ENCODE measurements around the gene CAV2.

CAV2 gene

GRCh38 chr7:116454377-116454776 lies 45.2 kb upstream of the CAV2 start:
- no peaks in the 10 kb centered on the region for H3K9me2 ChIP-seq (replicated peaks; ENCODE audit: control insufficient read depth, low read length)
- no peaks in the 10 kb centered on the region for H4K20me1 ChIP-seq (ENCODE audit: control insufficient read depth, insufficient read depth, low read depth, low read length)
- no peaks in the 10 kb centered on the region for H3F3A ChIP-seq (ENCODE audit: control insufficient read depth, insufficient read depth)

GRCh38 chr7:116455009-116455408 lies 44.5 kb upstream of the CAV2 start:
- Histone ChIP-seq H3K36me3 (ENCODE audit: control insufficient read depth, low read length) (no peaks in the 10 kb centered on the region), H3K27ac (ENCODE audit: low read depth, low read length) (no peak overlapping the region), H3K9me3 (ENCODE audit: control insufficient read depth, insufficient read depth, low read length) (no peaks in the 10 kb centered on the region), H3K4me2 (ENCODE audit: low read length) (no peak overlapping the region), H3K27me3 (ENCODE audit: control insufficient read depth, low read length) (no peaks in the 10 kb centered on the region), H3K4me3 (ENCODE audit: low read length) (no peak overlapping the region), H4K20me1 (ENCODE audit: control insufficient read depth, insufficient read depth, low read depth, low read length) (no peaks in the 10 kb centered on the region), H3K4me1 (ENCODE audit: control insufficient read depth, low read length) (no peaks in the 10 kb centered on the region), H3F3A (ENCODE audit: control insufficient read depth, insufficient read depth) (no peaks in the 10 kb centered on the region), H3K79me2 (ENCODE audit: control insufficient read depth, low read length) (no peaks in the 10 kb centered on the region), H3K9me2 (replicated peaks; ENCODE audit: control insufficient read depth, low read length) (no peaks in the 10 kb centered on the region)
- TF ChIP-seq EZH2phosphoT487 (IDR thresholded peaks at IDR 0.05; ENCODE audit: borderline replicate concordance, low read length) = no peak
- TF ChIP-seq, protein P1, sequence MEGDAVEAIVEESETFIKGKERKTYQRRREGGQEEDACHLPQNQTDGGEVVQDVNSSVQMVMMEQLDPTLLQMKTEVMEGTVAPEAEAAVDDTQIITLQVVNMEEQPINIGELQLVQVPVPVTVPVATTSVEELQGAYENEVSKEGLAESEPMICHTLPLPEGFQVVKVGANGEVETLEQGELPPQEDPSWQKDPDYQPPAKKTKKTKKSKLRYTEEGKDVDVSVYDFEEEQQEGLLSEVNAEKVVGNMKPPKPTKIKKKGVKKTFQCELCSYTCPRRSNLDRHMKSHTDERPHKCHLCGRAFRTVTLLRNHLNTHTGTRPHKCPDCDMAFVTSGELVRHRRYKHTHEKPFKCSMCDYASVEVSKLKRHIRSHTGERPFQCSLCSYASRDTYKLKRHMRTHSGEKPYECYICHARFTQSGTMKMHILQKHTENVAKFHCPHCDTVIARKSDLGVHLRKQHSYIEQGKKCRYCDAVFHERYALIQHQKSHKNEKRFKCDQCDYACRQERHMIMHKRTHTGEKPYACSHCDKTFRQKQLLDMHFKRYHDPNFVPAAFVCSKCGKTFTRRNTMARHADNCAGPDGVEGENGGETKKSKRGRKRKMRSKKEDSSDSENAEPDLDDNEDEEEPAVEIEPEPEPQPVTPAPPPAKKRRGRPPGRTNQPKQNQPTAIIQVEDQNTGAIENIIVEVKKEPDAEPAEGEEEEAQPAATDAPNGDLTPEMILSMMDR (IDR thresholded peaks at IDR 0.05; ENCODE audit: low read depth, low read length, poor library complexity, severe bottlenecking) = no peak

More at GRCh38 chr7:116454377-116454776, 45.2 kb upstream of the CAV2 start:
- TF ChIP-seq, protein P1 (IDR thresholded peaks at IDR 0.05; ENCODE audit: low read depth, low read length, poor library complexity, severe bottlenecking) = no peak
- TF ChIP-seq EZH2phosphoT487 (IDR thresholded peaks at IDR 0.05; ENCODE audit: borderline replicate concordance, low read length) = no peak
- Histone ChIP-seq H3K4me3 (ENCODE audit: low read length) (no peak overlapping the region), H3K27me3 (ENCODE audit: control insufficient read depth, low read length) (no peaks in the 10 kb centered on the region), H3K36me3 (ENCODE audit: control insufficient read depth, low read length) (no peaks in the 10 kb centered on the region), H3K79me2 (ENCODE audit: control insufficient read depth, low read length) (no peaks in the 10 kb centered on the region), H3K4me1 (ENCODE audit: control insufficient read depth, low read length) (no peaks in the 10 kb centered on the region), H3K9me3 (ENCODE audit: control insufficient read depth, insufficient read depth, low read length) (no peaks in the 10 kb centered on the region), H3K4me2 (ENCODE audit: low read length) (no peak overlapping the region), H3K27ac (ENCODE audit: low read depth, low read length) (no peak overlapping the region)

- H3K9me3 ChIP-seq (ENCODE audit: control insufficient read depth, insufficient read depth, low read length) = no peaks in the 10 kb centered on the region
- no peaks in the 10 kb centered on the region for H3K36me3 ChIP-seq (ENCODE audit: control insufficient read depth, low read length)
- H3K79me2 ChIP-seq (ENCODE audit: control insufficient read depth, low read length) = no peaks in the 10 kb centered on the region
- TF ChIP-seq, protein P1 (IDR thresholded peaks at IDR 0.05; ENCODE audit: low read depth, low read length, poor library complexity, severe bottlenecking) = no peak
- no peak for TF ChIP-seq EZH2phosphoT487 (IDR thresholded peaks at IDR 0.05; ENCODE audit: borderline replicate concordance, low read length)
- H3K4me3 ChIP-seq (ENCODE audit: low read length) = no peak overlapping the region
- no peaks in the 10 kb centered on the region for H3K9me2 ChIP-seq (replicated peaks; ENCODE audit: control insufficient read depth, low read length)
- H3K27ac ChIP-seq (ENCODE audit: low read depth, low read length) = no peak overlapping the region
- no peaks in the 10 kb centered on the region for H4K20me1 ChIP-seq (ENCODE audit: control insufficient read depth, insufficient read depth, low read depth, low read length)
- H3K4me2 ChIP-seq (ENCODE audit: low read length) = no peak overlapping the region
- H3K27me3 ChIP-seq (ENCODE audit: control insufficient read depth, low read length) = no peaks in the 10 kb centered on the region
- H3K4me1 ChIP-seq (ENCODE audit: control insufficient read depth, low read length) = no peaks in the 10 kb centered on the region
- no peaks in the 10 kb centered on the region for H3F3A ChIP-seq (ENCODE audit: control insufficient read depth, insufficient read depth)
These were observed 44.0 kb upstream of the CAV2 start for GRCh38 chr7:116455499-116455898.

Data from DOHH2 (cell line).